GM21529 (cell line): Measurements from ENCODE around the gene DTHD1.

Experiments used
- ATAC-seq: cut with Tn5 transposase; IDR thresholded peaks from one replicate; pipeline ENCODE4 v1.9.1; 2021; ENCODE audit not compliant: unreplicated experiment

Gene DTHD1

GRCh38 chr4:36281384-36282106 is at the start of gene DTHD1:
Gene DTHD1 (plus strand): TSS chr4:36281616. CDS start chr4:36281759, 143 bp downstream.
- ATAC-seq: no peak

- no peak for ATAC-seq
Measured at GRCh38 chr4:36233567-36234266, 47.7 kb upstream of the DTHD1 start.

- ATAC-seq: no peak
Measured at GRCh38 chr4:36235306-36235705, 46.1 kb upstream of the DTHD1 start.

- no peak for ATAC-seq
Measured at GRCh38 chr4:36236159-36236558, 45.3 kb upstream of the DTHD1 start.

GRCh38 chr4:36237366-36238313 is 43.8 kb upstream of the DTHD1 start:
- ATAC-seq: no peak

- peak; percentile 49 for ATAC-seq
Measured at GRCh38 chr4:36241771-36242170, 39.6 kb upstream of the DTHD1 start.

- ATAC-seq: no peak
Measured at GRCh38 chr4:36242629-36243354, 38.6 kb upstream of the DTHD1 start.

GRCh38 chr4:36243355-36244256 is 37.8 kb upstream of the DTHD1 start:
- peak; percentile 29 for ATAC-seq

- peak; percentile 57 for ATAC-seq
Measured at GRCh38 chr4:36244257-36245082, 36.9 kb upstream of the DTHD1 start, which contains the start of gene ARAP2. Gene ARAP2 (minus strand): TSS chr4:36244514. CDS start chr4:36229486, 15,028 bp downstream.

GRCh38 chr4:36249610-36250009 is 31.8 kb upstream of the DTHD1 start:
- no peak for ATAC-seq

- ATAC-seq: no peak
Measured at GRCh38 chr4:36251983-36252382, 29.4 kb upstream of the DTHD1 start.

- ATAC-seq: no peak
Measured at GRCh38 chr4:36254371-36254770, 27.0 kb upstream of the DTHD1 start.

GRCh38 chr4:36255577-36255976 is 25.8 kb upstream of the DTHD1 start:
- ATAC-seq: peak; percentile 80

GRCh38 chr4:36256398-36256891 is 25.0 kb upstream of the DTHD1 start:
- peak; percentile 73 for ATAC-seq

- ATAC-seq: no peak
Measured at GRCh38 chr4:36260731-36261130, 20.7 kb upstream of the DTHD1 start.

GRCh38 chr4:36264207-36264826 is 17.1 kb upstream of the DTHD1 start:
- no peak for ATAC-seq

GRCh38 chr4:36267486-36268268 is 13.7 kb upstream of the DTHD1 start:
- ATAC-seq: no peak
